OCI-LY1 (cell line): ENCODE data around the gene FURIN.

Experiments used
- CTCF ChIP-seq: fragments of 200-600 bp; sonication (generic), shearing (Covaris generic); IDR thresholded peaks from 2 replicates; pipeline ENCODE4 v1.5.1; 2017; ENCODE audit warnings: mild to moderate bottlenecking, antibody characterized with exemption, low read length, moderate library complexity, mixed read lengths
- EZH2 ChIP-seq: fragments of 200-600 bp; sonication (generic), shearing (Covaris generic); IDR thresholded peaks from 2 replicates; pipeline ENCODE4 v1.8.0; 2017; ENCODE audit warnings: borderline replicate concordance, mixed run types, mild to moderate bottlenecking, antibody characterized with exemption, low read length, moderate library complexity, mixed read lengths

- no peak for TF ChIP-seq CTCF
- TF ChIP-seq EZH2 = no peak
These were observed 11.1 kb upstream of the FURIN start for GRCh38 chr15:90857337-90857736.
